NCI-H1694 treated with DMSO at 0.1 percent for 48 hours (cell line): Measurements from ENCODE around the gene UFSP2.
A peak's percentile ranks its signal among the peaks of the same experiment; 100 is the strongest.

ENCODE experiments used
- DNase-seq: peaks from one replicate; lab custom pipeline; 2025; lab: John Stamatoyannopoulos, UW

Gene UFSP2

DNA sequence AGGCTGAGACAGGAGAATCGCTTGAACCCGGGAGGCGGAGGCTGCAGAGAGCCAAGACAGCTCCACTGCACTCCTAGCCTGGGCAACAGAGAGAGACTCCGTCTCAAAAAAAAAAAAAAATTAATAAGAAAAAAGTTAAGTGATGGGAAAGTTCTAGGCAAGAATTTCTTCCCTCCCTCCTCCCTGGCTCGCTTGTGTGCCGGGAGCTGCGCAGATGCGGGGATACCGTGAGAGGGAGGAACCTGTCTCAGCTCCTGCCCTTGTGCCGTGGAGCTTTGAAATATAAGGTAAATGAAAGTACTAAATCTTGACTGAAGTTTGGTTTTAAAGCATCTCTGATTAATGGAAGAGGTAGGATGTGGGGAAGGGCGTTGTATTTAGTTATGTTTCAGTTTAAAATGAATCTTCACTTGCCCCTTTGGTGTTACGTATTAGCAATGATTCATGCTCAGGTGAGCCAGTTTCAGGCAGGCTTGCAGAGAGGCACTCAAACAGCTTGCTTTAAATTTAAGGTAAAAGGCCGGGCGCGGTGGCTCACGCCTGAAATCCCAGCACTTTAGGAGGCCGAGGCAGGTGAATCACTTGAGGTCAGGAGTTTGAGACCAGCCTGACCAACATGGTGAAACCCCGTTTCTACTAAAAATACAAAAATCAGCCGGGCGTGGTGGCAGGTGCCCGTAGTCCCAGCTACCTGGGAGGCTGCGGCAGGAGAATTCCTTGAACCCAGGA is 1.4 kb upstream of the UFSP2 start:
- DNase-seq = no peak

DNA sequence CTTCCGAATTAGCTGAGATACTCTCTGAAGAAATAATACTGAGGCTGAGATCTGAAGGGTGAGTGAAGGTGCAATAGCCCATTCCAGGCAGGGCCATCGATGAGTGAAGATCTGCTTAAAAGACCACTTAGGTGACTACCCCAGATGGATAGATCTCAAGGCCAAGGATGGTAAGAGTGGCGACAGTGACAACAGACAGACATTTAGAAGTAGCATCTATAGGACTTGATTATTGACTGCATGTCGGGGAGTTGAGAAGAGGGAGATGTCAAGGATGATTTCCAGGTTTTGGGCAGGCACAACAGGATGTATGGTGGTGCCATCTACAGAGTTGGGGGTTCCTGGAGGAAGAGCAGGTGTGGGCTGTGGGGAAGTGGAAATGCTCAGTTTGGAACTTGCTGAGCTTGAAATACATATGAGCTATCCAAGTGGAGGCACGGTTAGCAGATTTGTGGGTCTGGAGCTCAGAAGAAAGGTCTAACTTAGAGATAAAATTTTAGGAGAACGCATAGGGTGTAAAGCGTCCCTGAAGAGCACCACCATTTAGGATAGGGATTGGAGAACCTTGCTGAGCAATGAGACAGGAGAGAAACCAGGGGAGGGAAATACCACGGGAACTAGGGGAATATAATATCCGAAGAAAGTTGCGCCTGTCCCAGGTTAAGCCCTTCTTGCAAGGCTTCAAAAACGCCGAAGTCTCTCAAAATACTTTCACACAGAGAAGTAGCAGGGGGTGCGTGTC is 688 bp downstream of the UFSP2 start:
- DNase-seq = no peak

DNA sequence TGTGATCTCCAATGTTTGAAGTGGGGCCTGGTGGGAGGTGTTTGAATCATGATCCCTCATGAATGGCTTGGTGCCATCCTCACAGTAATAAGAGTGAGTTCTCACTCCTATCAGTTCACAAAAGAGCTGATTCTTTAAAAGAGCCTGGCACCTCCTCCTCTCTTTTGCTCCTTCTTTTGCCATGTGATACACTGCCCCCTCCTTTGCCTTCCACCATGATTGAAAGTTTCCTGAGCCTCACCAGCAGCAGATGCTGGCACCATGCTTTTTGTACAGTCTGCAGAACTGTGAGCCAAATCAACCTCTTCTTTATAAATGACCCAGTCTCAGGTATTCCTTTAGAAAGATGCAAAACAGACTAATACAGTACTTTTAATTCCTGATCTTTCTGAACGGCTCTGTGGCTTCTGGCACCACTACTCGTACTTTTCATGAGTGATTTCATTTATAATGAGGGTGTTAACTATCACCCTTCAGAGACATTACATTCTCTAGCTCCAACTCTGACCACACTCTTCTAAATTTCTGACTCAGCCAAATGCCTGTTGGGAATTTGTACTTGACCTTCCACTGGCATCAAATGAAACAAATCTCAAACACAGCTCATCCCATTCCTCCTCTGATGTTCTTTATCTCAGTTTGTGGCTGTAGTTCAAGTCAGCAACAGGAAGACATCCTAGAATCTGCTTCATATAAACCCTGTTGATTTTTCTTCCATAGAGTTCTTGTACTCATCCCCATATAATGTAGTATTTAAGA is 4.2 kb downstream of the UFSP2 start:
- no peak for DNase-seq

DNA sequence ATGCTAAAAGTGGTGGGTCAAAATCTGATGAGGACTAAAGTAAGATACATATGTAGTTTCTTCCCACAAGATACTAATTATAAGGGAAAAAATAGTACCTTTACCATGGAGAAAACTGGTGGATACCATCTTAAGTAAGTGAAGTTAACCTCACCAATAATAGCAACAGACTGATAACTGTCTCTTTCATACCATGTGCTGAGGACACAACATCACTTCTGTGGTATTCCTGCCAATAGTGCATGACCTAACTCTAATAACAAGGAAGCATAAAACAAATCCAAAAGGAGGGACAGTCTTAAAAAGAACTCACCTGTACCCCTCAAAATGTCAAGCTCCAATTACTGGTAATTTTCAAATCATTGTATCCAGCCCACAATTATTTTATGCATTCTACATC is 8.8 kb downstream of the UFSP2 start:
- DNase-seq = no peak

DNA sequence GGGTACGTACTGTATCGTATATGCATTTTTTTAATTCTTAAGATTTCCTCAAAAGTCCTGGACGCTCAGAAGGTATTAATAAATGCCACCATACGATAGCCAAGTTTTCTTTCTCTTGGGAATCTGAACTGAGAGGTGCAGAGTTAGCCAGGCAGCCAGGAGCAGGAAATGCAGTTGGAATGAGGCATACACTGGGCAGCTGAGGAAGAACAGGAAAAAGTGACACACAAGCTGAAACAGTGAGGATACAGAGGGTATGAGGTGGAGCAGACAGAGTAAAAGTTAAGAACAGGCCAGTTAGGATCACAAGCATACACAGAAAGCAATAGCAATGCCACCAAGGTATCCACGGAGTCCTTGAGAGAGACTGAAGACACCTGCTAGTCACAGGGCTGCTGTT is 13.4 kb downstream of the UFSP2 start:
- DNase-seq = no peak

DNA sequence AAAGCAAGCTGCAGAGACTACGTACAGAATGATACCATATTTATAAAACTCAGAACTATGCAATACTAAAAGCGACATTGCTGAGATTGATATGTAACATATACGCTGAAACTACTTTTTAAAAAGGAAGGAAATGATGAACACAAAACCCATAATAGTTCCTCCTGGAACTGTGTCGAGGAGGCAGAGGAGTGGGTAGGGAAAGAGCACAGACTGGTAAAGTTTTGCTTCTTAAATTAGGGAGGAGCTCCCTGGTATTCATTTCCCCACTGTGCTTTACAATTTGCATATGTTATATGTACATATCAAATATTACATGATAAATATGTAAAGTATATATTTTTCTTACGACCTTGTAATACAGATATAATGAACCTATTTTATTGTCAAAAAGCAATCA is 13.9 kb downstream of the UFSP2 start:
- no peak for DNase-seq

DNA sequence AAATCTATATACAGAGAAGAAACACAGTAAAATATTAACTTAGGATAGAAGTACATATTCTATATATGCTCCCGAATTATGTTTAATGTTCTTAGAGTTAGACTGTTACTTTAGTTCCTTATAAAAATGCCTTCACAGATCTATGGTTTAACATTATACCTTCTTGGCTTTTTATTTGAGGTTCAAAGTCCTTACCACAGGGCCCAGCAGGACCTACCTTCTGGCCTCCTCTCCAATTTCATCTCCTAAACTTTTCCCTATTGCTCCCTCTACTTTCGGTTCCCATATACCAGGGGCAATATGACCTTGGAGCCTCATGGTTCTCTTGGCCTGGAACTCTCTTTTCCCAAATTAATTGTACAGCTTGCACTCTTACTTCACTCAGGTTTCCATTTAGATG is 17.3 kb downstream of the UFSP2 start:
- DNase-seq = no peak

DNA sequence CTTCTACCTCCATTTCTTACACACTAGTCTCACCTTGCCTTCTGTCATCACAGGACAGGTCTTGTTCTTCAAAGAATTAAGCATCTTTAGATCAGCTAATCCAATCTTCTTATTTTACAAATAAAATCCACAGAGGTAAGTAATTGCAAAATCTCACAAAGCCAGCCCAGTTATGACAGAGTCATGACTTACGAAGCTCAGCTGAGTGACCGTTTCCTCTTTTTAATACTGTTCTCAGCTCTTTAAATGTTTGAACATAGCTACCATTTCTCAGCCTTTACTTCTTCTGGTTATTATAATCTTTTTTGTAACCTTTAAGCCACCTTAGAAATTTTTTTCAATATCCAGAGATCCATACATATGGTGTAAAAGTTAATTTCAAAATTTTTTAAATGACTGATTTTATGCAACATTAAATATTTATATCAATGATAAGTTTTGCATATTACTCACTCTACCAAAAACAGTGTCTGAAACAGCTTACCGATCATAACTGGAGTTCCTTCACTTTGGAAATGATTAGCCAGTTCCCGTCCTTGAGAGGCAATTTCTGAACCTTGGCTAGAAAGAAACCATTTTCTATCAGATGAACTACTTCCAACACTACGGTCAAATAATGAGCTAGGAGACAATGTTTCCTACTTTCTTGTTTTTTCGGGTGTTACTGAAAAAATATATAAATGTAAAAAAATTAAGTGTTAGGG is 20.3 kb downstream of the UFSP2 start:
- no peak for DNase-seq

DNA sequence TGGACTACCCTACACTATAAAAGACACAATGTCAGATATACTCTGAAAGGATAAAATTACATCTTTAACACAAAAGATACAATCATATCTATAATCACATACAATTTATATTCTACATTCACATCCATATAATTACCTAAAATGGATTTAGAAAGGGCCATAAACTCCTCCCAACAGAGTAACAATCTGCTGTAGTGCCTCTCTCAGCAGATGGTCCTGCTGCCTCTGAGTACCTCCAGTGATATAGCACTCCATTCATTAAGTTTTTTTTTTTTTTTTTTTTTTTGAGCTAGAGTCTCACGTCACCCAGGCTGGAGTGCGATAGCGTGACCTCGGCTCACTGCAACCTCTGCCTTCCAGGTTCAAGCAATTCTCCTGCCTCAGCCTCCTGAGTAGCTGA is 21.7 kb downstream of the UFSP2 start:
- peak; percentile 53 for DNase-seq

DNA sequence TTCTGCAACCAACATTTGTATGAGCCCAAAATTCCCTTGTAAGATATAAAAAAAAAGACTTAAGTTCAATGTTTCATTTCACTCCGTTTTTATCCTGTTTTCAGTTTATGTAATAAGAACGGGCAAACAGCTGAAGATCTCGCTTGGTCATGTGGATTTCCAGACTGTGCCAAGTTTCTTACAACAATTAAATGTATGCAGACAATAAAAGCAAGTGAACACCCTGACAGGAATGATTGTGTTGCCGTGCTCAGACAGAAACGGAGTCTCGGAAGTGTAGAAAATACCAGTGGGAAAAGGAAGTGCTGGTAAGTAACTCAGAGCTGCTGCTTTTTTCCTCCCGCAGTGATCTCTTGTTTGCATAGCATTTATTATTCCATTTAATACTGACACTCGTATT is 26.3 kb downstream of the UFSP2 start:
- no peak for DNase-seq

DNA sequence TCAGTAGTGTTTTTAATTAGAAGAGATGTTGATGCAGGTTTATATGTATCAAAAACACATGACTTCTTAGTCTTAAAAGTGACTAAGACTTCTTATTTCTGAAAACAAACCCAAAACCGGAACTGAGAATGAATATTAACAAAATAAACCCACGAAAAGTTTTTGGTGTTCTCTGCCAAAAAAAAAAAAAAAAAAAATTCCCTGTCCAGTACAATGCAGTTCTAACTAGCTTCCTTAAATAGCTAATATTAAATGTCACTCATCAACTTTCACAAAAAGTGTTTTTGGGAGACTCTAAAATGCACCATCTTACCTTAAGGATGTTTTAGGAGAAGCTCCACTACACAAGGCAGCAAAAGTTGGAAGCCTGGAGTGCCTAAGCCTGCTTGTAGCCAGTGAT is 27.1 kb downstream of the UFSP2 start:
- no peak for DNase-seq

DNA sequence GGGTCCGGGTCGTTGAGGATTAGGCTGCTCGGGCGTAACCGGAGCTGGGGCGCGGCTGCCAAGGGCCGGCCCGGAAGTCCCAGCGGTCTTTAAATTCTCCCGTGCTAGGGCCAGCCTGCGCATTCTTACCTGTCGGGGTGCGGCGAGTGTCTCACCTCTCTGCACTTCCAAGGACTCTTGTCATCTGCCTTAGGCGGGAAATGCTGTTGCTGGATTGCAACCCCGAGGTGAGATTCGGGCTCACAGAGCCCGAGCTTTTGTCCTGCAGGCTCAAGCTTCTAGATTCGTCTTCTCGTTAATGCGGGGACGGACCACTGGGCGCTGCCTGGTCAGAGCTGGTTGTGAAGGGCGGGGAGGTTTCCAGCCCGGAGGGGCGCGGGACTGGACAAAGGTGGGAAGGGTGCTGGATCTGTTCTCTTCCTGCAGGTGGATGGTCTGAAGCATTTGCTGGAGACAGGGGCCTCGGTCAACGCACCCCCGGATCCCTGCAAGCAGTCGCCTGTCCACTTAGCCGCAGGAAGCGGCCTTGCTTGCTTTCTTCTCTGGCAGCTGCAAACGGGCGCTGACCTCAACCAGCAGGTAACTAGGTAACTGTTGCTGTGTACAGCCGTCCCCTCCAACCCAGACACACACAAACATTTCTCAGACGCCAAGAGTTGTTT is 28.9 kb downstream of the UFSP2 start, which contains the start of gene ANKRD37:
ANKRD37 (plus strand) TSS at position 118 of the 662 bp plus-strand sequence; CDS start at position 201, 83 bp downstream.
- DNase-seq = no peak

DNA sequence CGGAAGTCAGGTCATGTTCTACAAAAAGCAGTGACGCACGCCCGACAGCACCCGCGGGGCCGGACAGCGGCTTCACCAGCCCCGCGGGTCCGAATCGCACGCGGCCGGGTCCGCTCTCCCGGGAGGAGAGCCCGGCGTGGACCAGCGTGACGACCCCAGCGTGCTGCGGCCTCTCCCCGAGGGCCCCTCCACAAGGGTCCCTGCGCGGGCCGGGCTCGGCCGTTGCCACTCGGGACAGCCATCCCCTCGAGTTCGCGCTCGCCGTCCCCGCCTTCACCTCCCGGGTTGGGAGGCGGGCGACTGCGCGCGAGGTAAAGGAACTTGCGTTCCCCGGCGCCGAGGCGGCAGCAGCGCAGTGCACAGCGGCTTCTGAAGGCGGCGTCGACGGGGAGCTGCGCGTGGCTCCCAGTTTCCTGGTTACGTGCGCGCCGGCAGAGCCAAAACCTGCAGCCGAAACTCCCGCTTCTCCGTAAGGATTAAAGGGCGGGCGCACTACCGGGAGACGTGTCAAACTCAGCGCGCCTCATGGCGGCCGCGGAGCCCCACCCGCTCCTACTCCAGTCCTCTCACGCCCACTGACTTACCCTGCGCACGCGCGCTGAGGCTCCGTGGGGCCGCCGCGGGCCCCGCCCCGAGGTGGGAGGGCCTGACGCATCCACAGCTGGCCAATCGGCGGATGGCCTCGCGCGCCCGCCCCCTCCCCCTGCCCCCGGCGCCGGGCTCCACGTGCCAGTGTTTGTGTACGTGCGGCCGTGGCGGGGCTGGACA is 29.6 kb downstream of the UFSP2 start:
- DNase-seq = peak; percentile 88

DNA sequence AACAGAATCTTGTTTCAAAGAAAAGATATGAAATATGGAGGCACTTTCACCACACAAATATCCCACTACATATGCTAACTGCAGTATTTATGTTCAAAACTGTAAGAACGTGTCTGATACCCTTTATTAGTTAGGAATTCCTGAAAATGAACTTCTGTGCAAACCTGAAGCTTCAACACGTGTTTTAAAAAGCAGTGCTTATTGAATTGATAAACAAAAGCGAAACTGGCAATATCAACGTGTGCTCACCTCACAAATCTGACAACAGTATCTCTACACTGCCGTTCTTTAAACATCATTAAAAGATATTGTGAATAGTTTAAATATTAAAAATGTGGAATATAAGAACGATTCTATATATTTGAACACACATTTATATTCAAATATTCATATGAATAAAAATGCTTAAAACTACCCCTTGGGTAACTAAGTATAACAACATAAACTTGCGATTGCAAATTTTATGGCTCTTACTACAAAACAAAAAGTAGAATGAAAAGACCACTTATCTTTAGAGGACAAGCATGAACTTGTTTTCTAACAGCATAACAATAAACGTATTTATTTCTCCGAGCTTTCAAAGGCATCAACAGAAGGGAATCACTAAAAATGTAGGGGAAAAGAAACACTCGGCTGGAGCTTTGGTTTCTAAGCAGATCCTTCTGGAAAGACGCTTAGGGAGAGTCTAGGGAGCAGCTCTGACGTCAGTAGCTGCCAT is 30.4 kb downstream of the UFSP2 start, which contains the start of gene LRP2BP:
LRP2BP (minus strand) TSS at position 687 of the 718 bp plus-strand sequence. CDS start 17,738 bp downstream, outside the sequence.
- DNase-seq = peak; percentile 15

DNA sequence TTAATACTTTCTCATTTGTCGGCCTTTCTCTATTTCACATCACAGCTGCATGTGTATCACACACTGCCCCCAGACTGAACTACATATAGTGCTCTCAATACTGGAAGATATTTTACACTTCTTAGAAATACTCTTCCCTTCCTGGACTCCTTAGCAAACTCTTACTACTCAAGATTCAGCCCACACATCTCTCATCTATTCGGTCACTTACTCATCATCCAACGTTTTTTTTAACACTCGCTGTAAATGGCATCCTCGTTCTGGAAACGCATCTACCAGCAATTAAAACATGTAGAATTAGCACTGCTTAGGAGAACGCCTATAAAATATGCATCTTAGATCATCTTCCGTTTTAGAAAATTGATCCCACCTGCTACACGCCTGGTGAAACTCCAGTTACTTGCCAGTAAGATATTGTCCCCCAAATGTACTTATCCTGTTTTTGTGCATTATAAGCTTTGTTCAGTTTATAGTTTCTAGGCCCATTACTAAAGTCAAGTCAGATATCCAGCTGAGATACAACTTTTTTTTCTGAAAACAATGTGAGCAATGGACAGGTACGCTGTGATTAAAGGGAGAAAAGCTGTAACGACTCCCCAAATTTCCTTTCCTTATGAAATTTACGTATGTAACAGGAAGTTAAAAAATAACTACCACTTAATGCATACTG is 31.1 kb downstream of the UFSP2 start:
- DNase-seq = no peak

DNA sequence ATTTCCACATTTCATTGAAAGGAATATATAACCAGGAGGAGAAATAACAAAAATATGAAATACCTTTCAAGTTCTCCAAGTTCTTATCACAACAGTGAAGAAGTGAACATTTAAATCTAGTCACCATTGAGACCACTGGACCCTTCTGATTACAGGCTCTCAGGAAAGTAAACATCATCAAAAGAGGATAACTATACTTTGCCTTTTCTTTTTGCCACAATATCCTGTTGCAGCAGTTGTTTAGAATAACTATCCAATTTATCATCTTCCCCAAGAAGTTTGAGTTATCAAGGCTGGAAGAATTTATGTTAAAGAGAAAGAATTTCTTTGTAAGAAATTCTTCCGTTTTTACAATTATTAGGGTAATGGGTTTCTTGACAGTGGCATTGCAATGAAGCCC is 33.6 kb downstream of the UFSP2 start:
- DNase-seq = no peak

DNA sequence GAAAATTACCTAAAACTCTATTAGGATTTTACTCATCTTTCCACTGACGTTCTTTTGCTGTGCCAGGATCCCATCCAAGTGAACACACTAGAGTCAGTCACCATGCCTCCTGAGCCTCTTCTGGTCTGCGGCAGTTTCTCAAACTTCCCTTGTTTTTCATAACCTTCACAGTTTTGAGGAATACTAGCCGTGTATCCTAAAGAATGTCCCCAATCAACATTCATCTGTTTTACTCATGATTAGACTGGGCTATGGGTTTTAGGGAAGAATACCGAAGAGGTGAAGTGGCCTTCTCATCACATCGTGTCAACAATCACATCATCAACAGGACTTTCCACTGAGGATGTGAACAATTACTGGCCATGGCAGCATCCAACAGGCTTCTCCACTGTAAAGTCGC is 34.8 kb downstream of the UFSP2 start:
- DNase-seq = no peak

DNA sequence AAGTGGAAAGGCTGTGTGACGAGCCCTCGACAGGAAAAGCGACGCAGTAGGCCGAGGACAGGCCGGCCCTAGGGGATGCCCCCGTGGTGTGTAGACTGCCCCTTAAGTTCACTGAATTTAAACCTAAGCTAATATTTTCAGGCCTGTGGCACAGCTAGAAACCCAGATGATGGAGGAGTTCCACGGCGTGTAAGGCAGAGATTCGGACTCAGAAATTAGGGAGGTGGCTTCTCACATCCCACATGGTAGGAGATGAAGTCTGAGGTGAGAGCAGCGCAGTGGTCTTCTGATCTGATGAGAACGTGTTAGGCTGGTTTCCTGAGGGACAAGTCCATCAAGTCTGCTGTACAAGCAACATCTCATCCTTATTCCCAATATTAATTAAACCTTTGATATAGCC is 37.8 kb downstream of the UFSP2 start:
- DNase-seq = no peak

DNA sequence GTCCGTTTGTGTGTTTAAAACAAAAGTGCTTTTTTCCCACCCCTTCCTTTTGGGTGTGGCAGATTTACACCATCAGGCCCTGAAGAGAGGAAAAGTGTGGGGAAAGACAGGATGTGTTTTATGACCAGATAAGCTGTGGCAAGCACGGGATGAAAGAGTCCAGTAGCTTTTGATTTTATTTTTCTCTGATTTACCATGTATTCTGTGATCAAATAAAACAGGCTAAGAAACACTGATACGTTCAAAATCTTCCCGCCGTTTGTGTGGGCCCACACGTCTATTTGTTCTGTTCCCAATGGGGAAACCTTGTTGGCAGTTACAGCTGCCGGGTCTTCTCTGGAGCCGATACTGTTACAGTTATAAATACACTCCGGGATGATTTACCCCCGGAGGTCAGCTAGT is 40.8 kb downstream of the UFSP2 start:
- DNase-seq = no peak

DNA sequence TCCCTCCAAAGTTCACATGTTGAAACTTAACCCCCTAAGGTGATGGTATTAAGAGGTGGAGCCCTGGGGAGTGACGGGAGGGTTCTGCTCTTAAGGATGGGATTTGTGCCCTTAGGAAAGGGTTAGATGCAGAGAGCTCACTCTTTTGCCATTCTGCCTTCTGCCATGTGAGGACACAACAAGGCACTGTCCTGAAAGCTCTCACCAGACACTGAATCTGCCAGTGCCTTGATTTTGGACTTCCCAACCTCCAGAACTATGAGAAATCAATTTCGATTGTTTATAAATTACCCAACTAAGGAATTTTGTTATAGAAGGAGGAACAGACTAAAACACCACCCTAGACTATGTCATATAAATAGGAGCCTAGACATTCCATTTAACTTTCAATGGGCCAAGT is 41.7 kb downstream of the UFSP2 start:
- DNase-seq = no peak
